PFSK-1 (cell line): ENCODE data around the gene C6orf62.

Experiments
- FOXP2 ChIP-seq: optimal IDR thresholded peaks from 2 replicates; pipeline ENCODE3; 2011; ENCODE audit warnings: borderline replicate concordance, control low read depth, inconsistent platforms; ENCODE audit not compliant: insufficient read depth; ENCODE audit errors: extremely low read length, extremely low read depth
- POLR2AphosphoS5 ChIP-seq: IDR thresholded peaks from 2 replicates; pipeline ENCODE4 v1.6.1; 2012; ENCODE audit warnings: low read depth, mild to moderate bottlenecking, control low read depth, low read length, moderate library complexity
- SIN3A ChIP-seq: IDR thresholded peaks from 2 replicates; pipeline ENCODE4 v1.6.1; 2012; ENCODE audit warnings: mild to moderate bottlenecking, low read length, moderate library complexity, borderline replicate concordance; ENCODE audit not compliant: insufficient read depth
- TAF1 ChIP-seq: IDR thresholded peaks from 2 replicates; pipeline ENCODE4 v1.6.1; 2012; ENCODE audit warnings: low read length, control low read depth, borderline replicate concordance; ENCODE audit not compliant: insufficient read depth
- TF ChIP-seq, protein P1 (sequence below), 2 experiments: IDR thresholded peaks; 2 replicates each; pipeline versions ENCODE4 v1.6.1 to v1.8.0; 2011 to 2012; ENCODE audit warnings: low read depth in 2 of 2, low read length in 2 of 2, control low read depth in 1 of 2, inconsistent platforms in 1 of 2, mild to moderate bottlenecking in 1 of 2, moderate library complexity in 1 of 2; ENCODE audit not compliant: insufficient read depth in 1 of 2

The C6orf62 gene

DNA sequence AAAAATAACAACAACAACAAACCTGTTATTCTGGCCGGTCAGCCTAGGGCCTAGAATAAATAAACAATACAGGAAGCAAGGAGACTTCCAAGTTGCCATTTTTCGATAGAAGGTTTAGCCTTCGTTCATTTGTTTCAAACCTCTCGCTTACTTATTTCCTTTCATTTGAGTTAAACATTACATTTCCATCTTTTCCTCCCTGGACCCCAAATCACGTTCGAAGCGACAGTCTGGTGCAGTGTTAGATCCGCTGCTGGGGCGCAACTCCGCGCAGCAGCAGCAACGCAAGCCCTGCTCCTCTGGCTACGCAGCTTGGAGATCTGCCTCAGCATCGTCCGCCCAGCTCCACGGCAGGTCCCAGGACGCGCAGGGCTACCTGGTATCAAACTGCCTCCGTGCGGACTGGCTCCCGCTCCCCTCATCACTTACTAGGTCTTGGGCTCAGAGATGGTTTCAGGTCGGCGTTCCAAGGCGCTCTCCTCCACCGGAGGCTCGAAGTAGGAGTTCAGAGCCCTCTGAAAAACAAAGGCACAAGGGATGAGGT, 52.8 kb downstream of the C6orf62 start:
- TF ChIP-seq SIN3A (0 out of 2 replicates have a peak, but pooled peaks have one; percentile 54), TAF1 (no peak)
- TF ChIP-seq, protein P1, sequence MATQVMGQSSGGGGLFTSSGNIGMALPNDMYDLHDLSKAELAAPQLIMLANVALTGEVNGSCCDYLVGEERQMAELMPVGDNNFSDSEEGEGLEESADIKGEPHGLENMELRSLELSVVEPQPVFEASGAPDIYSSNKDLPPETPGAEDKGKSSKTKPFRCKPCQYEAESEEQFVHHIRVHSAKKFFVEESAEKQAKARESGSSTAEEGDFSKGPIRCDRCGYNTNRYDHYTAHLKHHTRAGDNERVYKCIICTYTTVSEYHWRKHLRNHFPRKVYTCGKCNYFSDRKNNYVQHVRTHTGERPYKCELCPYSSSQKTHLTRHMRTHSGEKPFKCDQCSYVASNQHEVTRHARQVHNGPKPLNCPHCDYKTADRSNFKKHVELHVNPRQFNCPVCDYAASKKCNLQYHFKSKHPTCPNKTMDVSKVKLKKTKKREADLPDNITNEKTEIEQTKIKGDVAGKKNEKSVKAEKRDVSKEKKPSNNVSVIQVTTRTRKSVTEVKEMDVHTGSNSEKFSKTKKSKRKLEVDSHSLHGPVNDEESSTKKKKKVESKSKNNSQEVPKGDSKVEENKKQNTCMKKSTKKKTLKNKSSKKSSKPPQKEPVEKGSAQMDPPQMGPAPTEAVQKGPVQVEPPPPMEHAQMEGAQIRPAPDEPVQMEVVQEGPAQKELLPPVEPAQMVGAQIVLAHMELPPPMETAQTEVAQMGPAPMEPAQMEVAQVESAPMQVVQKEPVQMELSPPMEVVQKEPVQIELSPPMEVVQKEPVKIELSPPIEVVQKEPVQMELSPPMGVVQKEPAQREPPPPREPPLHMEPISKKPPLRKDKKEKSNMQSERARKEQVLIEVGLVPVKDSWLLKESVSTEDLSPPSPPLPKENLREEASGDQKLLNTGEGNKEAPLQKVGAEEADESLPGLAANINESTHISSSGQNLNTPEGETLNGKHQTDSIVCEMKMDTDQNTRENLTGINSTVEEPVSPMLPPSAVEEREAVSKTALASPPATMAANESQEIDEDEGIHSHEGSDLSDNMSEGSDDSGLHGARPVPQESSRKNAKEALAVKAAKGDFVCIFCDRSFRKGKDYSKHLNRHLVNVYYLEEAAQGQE (IDR thresholded peaks at IDR 0.05; ENCODE audit: insufficient read depth in 1 of 2, low read depth in 2 of 2, low read length in 2 of 2), result 0 out of 4 replicates have a peak, but pooled peaks of 1 of the 2 experiments have one; percentile 1

DNA sequence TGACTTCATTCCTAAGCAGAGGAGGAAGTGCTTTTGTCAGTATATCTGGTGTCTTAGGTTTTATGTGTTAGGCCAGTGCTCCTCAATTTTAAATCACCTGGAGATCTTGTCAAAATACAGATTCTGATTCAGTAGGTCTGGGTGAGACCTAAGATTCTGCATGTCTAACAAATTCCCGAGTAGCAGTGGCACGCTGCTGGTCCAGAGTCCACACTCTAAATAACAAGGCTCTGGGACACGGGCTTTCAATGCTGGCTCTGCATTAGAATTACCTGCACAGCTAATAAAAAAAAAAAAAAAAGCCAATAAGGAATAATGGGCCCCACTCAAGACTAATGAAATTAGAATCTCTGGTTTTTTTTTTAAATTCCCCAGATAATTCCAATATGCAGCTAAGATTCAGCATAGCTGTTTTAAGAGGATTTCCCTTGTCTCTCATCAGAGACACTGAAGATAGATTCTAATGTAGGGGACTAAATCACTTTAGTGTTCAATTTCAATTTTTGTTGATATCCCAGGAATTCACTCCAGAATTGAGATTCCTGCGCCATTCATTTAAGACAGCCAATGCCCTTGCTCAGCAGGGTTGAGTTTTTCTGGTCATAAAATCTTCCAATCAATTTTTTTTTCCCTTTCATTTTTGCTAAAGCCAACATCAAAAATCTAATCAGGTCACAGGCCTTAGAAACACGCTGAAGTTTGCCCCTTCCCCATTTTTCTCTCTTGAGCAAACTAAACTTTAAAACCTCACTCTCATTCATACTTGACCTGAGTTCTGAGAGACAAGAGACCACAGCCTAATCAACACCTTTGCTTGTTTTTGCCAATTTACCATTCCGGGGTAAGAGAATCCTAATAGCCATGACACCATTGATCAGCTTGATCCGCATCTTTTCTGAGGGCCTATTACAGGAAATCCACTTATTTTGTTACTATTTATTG, 54.6 kb downstream of the C6orf62 start:
- TF ChIP-seq, protein P1 (IDR thresholded peaks at IDR 0.05; ENCODE audit: insufficient read depth in 1 of 2, low read depth in 2 of 2, low read length in 2 of 2), result no peak

DNA sequence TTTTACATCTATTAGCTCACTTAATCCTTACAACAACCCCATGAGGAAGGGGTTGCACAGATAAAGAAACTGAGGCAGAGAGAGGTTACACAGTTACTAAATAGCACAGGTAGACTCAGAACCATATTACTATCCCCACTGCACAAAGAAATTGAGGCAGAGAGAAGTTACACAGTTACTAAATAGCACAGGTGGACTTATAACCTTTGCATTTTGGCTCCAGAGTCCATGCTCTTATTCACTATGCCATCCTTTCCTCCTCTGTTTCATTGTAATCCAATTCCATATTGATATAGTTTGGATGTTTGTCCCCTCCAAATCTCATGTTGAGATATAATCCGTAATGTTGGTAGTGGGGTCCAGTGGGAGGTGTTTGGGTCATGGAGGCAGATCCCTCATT, 55.8 kb downstream of the C6orf62 start:
- TF ChIP-seq, protein P1 (IDR thresholded peaks at IDR 0.05; ENCODE audit: insufficient read depth in 1 of 2, low read depth in 2 of 2, low read length in 2 of 2), result no peak
- no peak for TF ChIP-seq POLR2AphosphoS5
- no peak for TF ChIP-seq FOXP2
- no peak for TF ChIP-seq TAF1
- no peak for TF ChIP-seq SIN3A

DNA sequence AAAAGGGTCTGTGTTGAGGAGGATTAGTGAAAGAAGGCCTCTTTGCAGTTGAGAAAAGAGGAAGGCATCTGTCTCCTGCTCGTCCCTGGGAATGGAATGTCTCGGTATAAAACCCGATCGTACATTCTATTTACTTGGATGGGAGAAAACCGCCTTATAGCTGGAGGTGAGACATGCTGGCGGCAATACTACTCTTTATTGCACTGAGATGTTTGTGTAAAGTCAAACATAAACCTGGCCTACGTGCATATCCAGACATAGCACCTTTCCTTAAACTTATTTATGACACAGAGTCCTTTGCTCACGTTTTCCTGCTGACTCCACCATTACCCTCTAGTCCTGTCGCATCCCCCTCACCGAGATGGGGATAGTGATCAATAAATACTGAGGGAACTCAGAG, 56.7 kb downstream of the C6orf62 start:
- TF ChIP-seq TAF1 (no peak), FOXP2 (no peak), SIN3A (no peak), POLR2AphosphoS5 (no peak)
- TF ChIP-seq, protein P1 (IDR thresholded peaks at IDR 0.05; ENCODE audit: insufficient read depth in 1 of 2, low read depth in 2 of 2, low read length in 2 of 2), result no peak

DNA sequence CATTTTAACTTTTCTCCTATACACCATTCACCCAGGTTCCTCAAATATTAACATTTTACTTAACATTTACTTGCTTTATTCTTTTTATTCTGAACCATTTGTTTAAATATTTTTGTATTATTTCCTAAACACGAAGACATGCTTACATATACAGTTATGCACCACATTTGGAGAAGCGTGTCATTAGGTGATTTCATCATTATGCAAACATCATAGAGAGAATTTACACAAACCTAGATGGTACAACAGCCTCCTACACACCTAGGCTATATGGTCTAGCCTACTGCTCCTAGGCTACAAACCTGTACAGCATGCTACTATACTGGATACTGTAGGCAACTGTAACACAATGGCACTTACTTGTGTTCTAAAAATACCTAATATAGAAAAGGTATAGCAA, 58.8 kb downstream of the C6orf62 start:
- no peak for TF ChIP-seq TAF1
- TF ChIP-seq FOXP2, result no peak
- TF ChIP-seq, protein P1 (IDR thresholded peaks at IDR 0.05; ENCODE audit: insufficient read depth in 1 of 2, low read depth in 2 of 2, low read length in 2 of 2), result no peak
- TF ChIP-seq POLR2AphosphoS5, result no peak
- TF ChIP-seq SIN3A, result no peak
